Common myeloid progenitor, CD34-positive (primary cell): Measurements from ENCODE around the gene NCEH1.

Experiments
- CTCF ChIA-PET: fragments of 350-600 bp; sonication (Branson Sonifier 250); formaldehyde crosslinking; loops from one replicate; lab custom pipeline; 2021; ENCODE audit warnings: antibody characterized with exemption; lab: Charles Lee
- POLR2A ChIA-PET: fragments of 350-600 bp; sonication (Branson Sonifier 250); formaldehyde crosslinking; loops from one replicate; lab custom pipeline; 2021; ENCODE audit warnings: antibody characterized with exemption; lab: Charles Lee
- DNase-seq, 3 donors: peaks; one replicate each; pipeline versions ENCODE4 v3.0.0 to v3.0.0-alpha.2; 2013
- H3K27ac ChIP-seq, 2 experiments: 1 replicate in 1 of 2; 2 replicates in 1 of 2; pipeline ENCODE4 v1.7.0; 2013; ENCODE audit warnings: inconsistent platforms in 2 of 2, low read length in 2 of 2, mild to moderate bottlenecking in 2 of 2, low read depth in 1 of 2, moderate library complexity in 1 of 2; ENCODE audit not compliant: severe bottlenecking in 2 of 2, insufficient read depth in 1 of 2, poor library complexity in 1 of 2
- H3K27me3 ChIP-seq, 5 experiments: replicated peaks in 2 of 5; 1 replicate in 3 of 5; 2 replicates in 2 of 5; pipeline versions ENCODE4 v1.6.1 to v1.7.0; 2013; ENCODE audit warnings: low read length in 4 of 5, mild to moderate bottlenecking in 2 of 5, moderate library complexity in 2 of 5, inconsistent platforms in 1 of 5; ENCODE audit not compliant: insufficient read depth in 5 of 5, control insufficient read depth in 4 of 5
- H3K36me3 ChIP-seq, 4 experiments: 1 replicate in 2 of 4; 2 replicates in 2 of 4; pipeline versions ENCODE4 v1.6.1 to v1.7.0; 2013; ENCODE audit warnings: low read length in 3 of 4, control low read depth in 1 of 4, mild to moderate bottlenecking in 1 of 4; ENCODE audit not compliant: control insufficient read depth in 4 of 4, insufficient read depth in 4 of 4
- H3K4me1 ChIP-seq, 4 experiments: 1 replicate in 3 of 4; 2 replicates in 1 of 4; pipeline versions ENCODE4 v1.6.1 to v1.7.1; 2013; ENCODE audit warnings: low read length in 3 of 4, mild to moderate bottlenecking in 3 of 4, control low read depth in 1 of 4, inconsistent platforms in 1 of 4, moderate library complexity in 1 of 4; ENCODE audit not compliant: control insufficient read depth in 4 of 4, insufficient read depth in 4 of 4; ENCODE audit errors: control extremely low read depth in 1 of 4
- H3K4me3 ChIP-seq, 7 experiments: 1 replicate in 4 of 7; 2 replicates in 3 of 7; pipeline versions ENCODE4 v1.5.1 to v1.7.0; 2013; ENCODE audit warnings: mild to moderate bottlenecking in 7 of 7, low read length in 6 of 7, moderate library complexity in 6 of 7, inconsistent platforms in 2 of 7, low read depth in 2 of 7, control low read depth in 1 of 7; ENCODE audit not compliant: insufficient read depth in 4 of 7, control insufficient read depth in 1 of 7; ENCODE audit errors: extremely low read depth in 1 of 7
- H3K9me3 ChIP-seq, 5 experiments: 1 replicate in 4 of 5; 2 replicates in 1 of 5; pipeline versions ENCODE4 v1.6.1 to v1.7.1; 2013; ENCODE audit warnings: low read length in 4 of 5, mild to moderate bottlenecking in 2 of 5, inconsistent platforms in 1 of 5, low read depth in 1 of 5, moderate library complexity in 1 of 5; ENCODE audit not compliant: control insufficient read depth in 4 of 5, insufficient read depth in 2 of 5; ENCODE audit errors: control extremely low read depth in 1 of 5
- WGBS: methylation state at CpG from one replicate; pipeline ENCODE4 v1.1.5; 2013; ENCODE audit not compliant: insufficient coverage; 5-methylcytosine and 5-hydroxymethylcytosine counted together

The NCEH1 gene

DNA sequence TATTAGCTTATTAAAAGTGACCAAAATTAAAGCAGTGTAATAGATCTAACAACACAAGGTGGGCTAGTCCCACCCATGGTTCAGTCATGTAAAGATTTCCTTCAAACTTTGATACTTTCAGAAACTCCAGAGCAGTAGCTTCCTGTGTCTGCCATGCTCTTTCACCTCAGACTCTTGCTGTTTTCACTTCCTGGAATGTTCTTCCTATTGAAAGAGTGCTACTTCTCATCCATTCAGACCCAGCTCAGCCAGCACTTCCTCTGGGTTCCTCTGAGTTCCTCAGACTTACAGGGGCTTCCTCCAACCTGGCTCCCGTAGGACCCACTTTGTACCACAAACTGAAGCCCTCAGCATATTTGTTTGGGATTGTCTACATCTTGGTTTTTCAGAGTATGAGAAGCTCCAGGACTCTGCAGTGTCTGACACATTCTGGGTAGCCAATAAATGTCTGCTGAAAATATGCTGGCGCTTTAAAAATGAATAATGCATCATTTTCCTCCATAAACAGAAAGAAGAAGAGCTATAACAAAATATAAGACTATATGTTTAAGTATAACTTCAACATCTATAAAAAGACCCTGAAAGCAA, 18.0 kb downstream of the NCEH1 start:
- Histone ChIP-seq H3K27me3 (no peaks in the 10 kb centered on the region), H3K9me3 (no peaks in the 10 kb centered on the region), H3K4me3 (no peak overlapping the region), H3K4me1 (peaks cover 0 to 6% (median 3%) of the 10 kb centered on the region in 4 experiments), H3K27ac (no peak overlapping the region), H3K36me3 (no peaks in the 10 kb centered on the region)
- CTCF ChIA-PET, result interaction anchor here (0.7 to 2.3 kb wide), 10 partner anchors 9 to 25 kb away, joined by 3 to 7 read pairs (median 4); partner anchors contain the start of gene NCEH1
- POLR2A ChIA-PET, result no interaction called here
- DNase-seq, result no peak
- WGBS, result 0% methylated on average over 1 of the region's 2 CpGs

DNA sequence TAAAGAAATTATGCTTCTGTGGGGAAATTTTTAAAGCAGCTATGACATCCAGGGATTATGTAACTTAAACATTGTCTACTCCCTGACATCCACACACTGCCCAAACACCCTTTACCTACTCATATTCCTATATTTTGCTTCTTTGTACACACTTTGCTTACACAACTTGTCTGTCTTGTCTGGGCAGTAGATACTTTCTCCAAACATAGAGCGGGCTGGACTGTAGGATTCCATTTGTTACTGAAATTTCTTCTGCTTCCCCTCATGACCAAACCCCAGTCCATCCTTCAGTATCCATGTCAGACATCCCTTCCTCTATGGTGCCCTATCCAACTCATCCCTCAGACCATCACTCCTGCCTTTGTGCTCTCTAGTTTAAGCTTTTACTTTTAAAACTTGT, 19.9 kb downstream of the NCEH1 start:
- Histone ChIP-seq H3K27me3 (no peaks in the 10 kb centered on the region), H3K9me3 (no peaks in the 10 kb centered on the region), H3K36me3 (no peaks in the 10 kb centered on the region), H3K4me3 (no peak overlapping the region), H3K27ac (no peak overlapping the region), H3K4me1 (peaks cover 0 to 6% (median 2%) of the 10 kb centered on the region in 4 experiments)
- no peak for DNase-seq
- ChIA-PET CTCF (interaction anchor here (1.1 to 1.3 kb wide), 2 partner anchors 14 to 22 kb away, joined by 3 read pairs; no protein-coding TSS in a partner anchor), POLR2A (no interaction called here)
- WGBS, result no CpG with 5 or more reads among the region's 1 CpG

DNA sequence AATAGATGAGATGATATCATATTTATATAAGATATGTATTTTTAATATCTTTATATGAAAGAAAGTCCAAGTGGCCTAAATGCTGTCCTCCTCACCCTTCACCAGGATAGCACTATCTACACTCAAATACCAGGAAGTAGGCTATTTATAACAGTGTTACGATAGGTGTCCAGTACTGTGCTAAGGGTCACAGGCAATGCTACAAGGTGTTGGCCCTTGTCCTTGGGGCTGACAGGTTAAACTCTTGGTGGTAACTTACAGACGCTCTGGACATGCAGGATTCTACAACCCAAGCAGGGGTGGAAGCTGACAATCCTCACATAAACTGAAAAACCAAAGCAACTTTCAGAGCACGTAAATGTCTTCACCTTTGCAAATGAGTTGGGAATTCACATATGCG, 22.3 kb downstream of the NCEH1 start:
- no peaks in the 10 kb centered on the region for H3K9me3 ChIP-seq
- H3K27ac ChIP-seq, result no peak overlapping the region
- WGBS, result 97% methylated on average over 3 of the region's 4 CpGs
- H3K4me1 ChIP-seq, result peaks cover 0 to 6% (median 2%) of the 10 kb centered on the region in 4 experiments
- H3K27me3 ChIP-seq, result no peaks in the 10 kb centered on the region
- no peak overlapping the region for H3K4me3 ChIP-seq
- DNase-seq, result no peak
- ChIA-PET POLR2A (no interaction called here), CTCF (interaction anchor here (0.8 to 1.4 kb wide), 3 partner anchors 12 to 16 kb away, joined by 3 read pairs; no protein-coding TSS in a partner anchor)
- no peaks in the 10 kb centered on the region for H3K36me3 ChIP-seq

DNA sequence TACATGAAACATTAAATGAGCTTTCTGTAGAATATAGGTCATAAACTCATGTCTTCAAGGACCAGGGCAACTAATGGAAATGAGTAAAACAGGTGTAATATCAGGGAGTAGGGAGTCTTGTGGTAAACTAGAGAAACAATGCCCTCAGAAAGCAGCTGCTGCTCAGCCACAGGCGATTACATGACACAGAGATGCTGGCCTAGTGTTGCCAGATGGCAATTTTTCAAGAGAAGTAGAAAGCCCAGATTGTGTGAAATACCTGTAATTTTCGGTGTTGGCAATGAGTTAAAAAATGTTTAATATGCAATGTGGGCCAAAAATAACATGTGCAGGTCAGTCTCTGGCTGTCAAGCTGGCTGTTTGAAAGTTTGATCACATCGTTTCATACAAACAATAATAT, 23.4 kb downstream of the NCEH1 start:
- H3K4me1 ChIP-seq, result peaks cover 0 to under 1% (median 0%) of the 10 kb centered on the region in 4 experiments
- H3K27ac ChIP-seq, result no peak overlapping the region
- POLR2A ChIA-PET, result no interaction called here
- no peaks in the 10 kb centered on the region for H3K36me3 ChIP-seq
- CTCF ChIA-PET, result interaction anchor here (1.4 to 1.5 kb wide), 3 partner anchors 9 to 24 kb away, joined by 4 to 5 read pairs (median 4); partner anchors contain the start of gene NCEH1
- H3K9me3 ChIP-seq, result no peaks in the 10 kb centered on the region
- no peaks in the 10 kb centered on the region for H3K27me3 ChIP-seq
- DNase-seq, result no peak
- no peak overlapping the region for H3K4me3 ChIP-seq
- WGBS, result no CpG with 5 or more reads among the region's 3 CpGs

DNA sequence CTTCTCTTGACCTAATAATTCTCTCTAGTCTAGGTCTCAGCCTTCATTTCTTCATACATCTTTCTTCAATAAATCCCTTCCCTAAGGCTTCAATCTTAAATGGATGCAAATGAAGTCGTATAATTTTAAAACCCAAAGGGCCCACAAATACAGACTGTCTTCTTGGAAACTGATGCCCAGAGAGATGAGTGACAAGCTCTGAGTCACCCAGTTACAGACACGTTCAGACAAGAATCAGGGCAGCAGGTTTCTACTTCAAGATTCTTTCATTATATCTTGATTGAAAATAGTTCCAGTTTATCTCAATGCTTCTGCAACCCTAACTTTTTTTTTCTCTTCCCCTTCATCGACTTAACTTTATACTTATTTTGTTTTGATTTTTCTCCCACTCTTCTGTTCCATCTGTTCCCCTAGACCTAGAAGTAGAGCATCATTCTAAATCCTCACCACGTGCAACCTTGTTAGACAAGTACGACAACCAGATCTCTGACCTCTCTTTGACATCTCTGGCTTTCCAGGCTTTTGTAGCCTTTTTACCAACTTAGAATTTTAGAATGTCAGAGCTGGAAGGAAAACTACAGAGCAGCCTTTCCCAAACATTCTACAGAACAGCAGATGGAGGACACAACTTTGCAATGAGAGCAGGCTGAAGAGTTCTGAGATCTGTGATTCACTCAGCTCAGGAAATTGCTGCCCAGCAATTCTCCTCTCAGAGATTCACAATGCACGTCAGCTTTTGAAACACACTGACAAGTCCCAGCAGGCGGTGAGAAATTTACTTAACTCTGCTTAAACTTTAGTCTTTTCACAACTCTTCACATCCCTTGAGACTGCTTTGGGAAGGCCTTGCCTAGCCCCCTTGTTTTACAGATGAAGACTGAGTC, 25.3 kb downstream of the NCEH1 start:
- ChIA-PET CTCF (interaction anchor here (1.4 kb wide), 1 partner anchor 13 kb away, joined by 4 read pairs; no protein-coding TSS in a partner anchor), POLR2A (no interaction called here)
- no peaks in the 10 kb centered on the region for H3K4me1 ChIP-seq
- no peak overlapping the region for H3K27ac ChIP-seq
- 96% methylated on average over 6 of the region's 7 CpGs for WGBS
- H3K27me3 ChIP-seq, result no peaks in the 10 kb centered on the region
- H3K36me3 ChIP-seq, result no peaks in the 10 kb centered on the region
- H3K9me3 ChIP-seq, result no peaks in the 10 kb centered on the region
- no peak overlapping the region for H3K4me3 ChIP-seq
- DNase-seq, result no peak

DNA sequence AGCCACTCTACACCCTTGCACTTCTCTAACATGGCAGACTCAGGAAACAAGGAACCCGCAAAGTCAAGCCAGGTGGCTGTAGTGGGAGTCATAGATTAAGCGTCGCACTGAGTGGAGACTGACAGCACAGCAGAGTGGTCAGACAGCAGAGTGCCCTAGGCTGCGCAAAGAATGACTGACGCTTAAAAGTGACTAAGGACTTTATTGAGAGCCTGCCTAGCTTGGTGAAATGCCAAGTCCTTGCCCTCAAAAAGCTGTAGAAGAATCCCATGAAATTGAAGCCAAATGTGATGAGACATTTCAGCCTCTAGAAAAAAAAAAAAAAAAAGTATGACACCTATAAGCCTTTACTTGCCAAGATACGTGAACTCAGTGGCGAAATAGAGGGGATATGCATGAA, 30.2 kb downstream of the NCEH1 start:
- H3K36me3 ChIP-seq, result no peaks in the 10 kb centered on the region
- DNase-seq, result no peak
- WGBS, result 95% methylated on average over 5 of the region's 7 CpGs
- H3K27me3 ChIP-seq, result no peaks in the 10 kb centered on the region
- H3K27ac ChIP-seq, result no peak overlapping the region
- no peak overlapping the region for H3K4me3 ChIP-seq
- H3K4me1 ChIP-seq, result peaks cover 0 to 8% (median 2%) of the 10 kb centered on the region in 4 experiments
- ChIA-PET POLR2A (no interaction called here), CTCF (interaction anchor here (0.8 to 1.1 kb wide), 3 partner anchors 12 to 118 kb away, joined by 3 read pairs; no protein-coding TSS in a partner anchor)
- H3K9me3 ChIP-seq, result no peaks in the 10 kb centered on the region

DNA sequence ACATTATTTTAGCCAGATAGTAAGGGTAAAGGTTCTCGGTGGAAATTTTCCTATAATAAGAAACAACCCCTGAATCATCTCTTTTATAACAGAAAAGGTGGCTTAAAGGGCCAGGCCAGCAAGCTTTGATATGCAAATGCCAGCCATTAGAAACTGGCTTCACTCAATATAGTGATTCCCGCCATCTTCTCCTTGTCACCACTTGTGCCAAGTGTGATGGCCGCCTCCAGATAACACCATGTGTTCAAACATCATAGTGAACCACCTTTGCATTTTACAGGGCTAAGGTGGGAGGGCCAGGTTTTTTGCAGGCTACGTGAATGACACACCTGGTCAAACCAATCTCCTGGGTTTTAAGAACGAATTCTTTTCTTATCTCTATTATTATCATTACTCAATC, 31.3 kb downstream of the NCEH1 start:
- ChIA-PET CTCF (no interaction called here), POLR2A (no interaction called here)
- Histone ChIP-seq H3K36me3 (no peaks in the 10 kb centered on the region), H3K27ac (no peak overlapping the region), H3K27me3 (no peaks in the 10 kb centered on the region), H3K9me3 (no peaks in the 10 kb centered on the region), H3K4me3 (no peak overlapping the region), H3K4me1 (peaks cover 0 to 8% (median 3%) of the 10 kb centered on the region in 4 experiments)
- DNase-seq, result no peak
- WGBS, result 96% methylated on average over 3 of the region's 5 CpGs
